HG03159 (cell line): ENCODE data around the gene PRIMA1.
A peak's percentile ranks its signal among the peaks of the same experiment; 100 is the strongest.

Experiments used
- ATAC-seq: cut with Tn5 transposase; IDR thresholded peaks from one replicate; pipeline ENCODE4 v1.9.1; 2021; ENCODE audit warnings: mild to moderate bottlenecking, moderate library complexity; ENCODE audit not compliant: unreplicated experiment

Gene PRIMA1

GRCh38 chr14:93788293-93788542 is at the start of gene PRIMA1:
Gene PRIMA1, minus strand, starts transcription at chr14:93788485. Its CDS starts 767 bp downstream, at chr14:93787718.
- no peak for ATAC-seq

DNA sequence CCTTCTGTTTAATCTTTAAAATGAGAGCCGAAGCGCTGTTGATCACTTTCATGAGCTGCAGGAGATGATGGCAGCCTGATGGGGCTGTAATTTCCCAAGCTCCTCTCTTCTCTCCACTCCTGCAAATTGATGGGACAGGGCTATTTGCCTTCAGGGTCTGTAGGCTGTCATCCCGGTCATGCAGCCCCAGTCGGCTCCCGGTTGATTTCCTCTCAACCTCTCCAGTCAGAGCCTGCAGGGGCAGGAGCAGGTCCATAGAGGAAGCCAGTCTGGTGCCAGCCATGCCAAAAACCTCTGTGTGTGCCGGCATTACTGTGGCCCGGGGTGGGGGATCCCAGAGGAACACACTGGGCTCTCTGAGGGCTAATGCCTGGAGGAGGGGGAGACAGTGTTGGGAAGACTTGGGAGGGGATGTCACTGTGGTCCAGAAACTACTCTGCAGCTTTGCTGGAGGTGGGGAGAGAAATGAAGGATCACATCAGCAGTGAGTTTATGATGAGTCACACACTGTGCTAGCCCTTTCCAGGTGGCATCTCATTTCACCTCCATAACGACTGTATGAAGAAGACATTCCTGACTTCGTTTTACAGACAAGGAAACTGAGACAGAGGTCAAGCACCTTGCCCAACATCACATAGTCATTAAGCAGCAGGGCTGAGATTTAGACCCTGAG is 46.5 kb upstream of the PRIMA1 start:
- no peak for ATAC-seq

DNA sequence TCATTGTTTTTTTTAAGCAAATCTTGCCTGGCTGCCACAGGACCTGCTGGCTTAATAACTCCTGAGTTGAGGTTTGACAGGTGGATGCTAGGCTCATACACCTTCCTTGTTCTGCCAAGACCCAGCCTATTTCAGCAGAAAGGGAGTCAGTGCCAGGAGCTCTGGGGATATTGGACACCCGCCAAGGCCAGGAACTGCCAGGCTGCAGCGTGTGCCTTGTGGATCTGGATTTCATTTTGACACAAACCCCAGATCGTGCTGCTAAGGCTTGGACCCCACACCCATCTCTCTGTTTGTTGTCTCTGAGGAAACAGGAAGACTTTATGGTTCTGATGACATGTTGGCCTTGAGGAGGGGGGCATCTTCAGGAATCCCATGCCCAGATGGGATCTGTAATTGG is 44.4 kb upstream of the PRIMA1 start:
- ATAC-seq = no peak

- no peak for ATAC-seq
Measured at GRCh38 chr14:93832081-93832480, 43.8 kb upstream of the PRIMA1 start.

GRCh38 chr14:93830753-93831461 is 42.6 kb upstream of the PRIMA1 start:
- ATAC-seq = no peak

- no peak for ATAC-seq
Measured at GRCh38 chr14:93829839-93830481, 41.7 kb upstream of the PRIMA1 start.

DNA sequence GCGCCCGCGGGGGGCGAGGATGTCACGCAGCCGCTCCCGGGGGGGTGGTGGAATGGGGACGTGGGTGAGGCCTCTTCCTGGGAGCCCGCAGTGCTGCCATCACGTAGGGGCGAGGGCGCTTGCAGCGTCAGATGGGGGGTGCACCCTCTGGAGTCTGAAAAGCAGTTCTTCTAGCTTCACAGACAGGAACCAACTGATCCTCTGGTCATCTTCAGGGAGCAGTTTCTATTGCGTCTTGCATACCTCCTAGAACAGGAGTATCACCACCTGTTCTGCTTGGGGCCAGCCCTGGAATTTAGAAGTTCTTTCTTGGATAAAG is 36.9 kb upstream of the PRIMA1 start:
- no peak for ATAC-seq

DNA sequence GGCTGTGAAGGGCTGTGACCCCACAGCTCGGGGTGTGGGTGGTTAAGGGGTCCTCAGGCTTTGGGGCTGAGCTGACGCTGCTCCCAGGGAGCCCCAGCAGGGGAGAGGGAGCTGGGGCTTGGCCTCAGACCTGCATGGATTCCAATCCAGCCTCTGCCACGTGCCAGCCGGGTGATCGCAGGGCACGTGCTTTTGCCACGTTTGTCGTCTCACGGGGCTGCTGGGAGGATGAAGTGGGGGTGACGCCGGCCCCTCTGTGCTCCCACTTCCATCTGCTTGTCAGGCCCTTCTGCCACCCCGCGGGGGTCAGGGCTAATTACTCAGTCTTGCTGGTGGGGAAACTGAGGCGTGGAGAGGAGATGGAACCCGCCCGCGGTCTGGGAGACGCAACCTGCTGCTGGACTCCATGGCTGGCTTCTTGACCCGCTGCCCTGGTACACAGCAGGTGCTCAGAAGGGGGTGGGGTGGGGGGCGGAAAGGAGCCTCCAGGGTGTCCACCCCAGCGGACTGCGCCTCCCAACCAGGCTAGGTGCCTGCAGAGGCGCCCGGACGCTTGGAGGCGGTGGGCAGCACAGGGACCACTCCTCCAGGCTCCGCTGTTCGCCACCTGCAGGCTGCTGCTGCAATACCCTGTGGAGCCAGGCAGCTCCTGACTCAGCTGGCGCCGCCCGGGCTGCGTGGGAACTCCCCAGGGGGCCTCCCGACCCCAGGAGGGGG is 36.4 kb upstream of the PRIMA1 start:
- no peak for ATAC-seq

DNA sequence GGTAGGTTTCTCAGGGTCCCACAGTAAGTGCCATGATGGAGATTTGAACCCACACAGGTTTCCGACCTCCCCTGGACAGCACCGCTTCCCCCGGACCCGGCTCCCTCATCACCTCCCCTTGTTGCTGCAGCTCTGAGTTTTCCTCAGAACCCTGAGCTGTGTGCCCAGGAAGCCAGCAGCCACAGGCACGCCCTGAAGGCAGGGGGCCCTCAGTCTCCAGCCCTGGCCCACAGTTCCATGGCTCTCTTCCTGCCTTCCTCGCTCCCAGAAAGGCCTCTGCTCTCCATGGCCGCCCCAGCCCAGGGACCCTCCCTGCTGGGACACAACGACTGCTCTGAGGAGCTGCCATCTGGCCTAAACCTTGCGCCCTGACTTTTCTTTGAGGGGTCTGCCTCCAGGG is 35.8 kb upstream of the PRIMA1 start:
- ATAC-seq = no peak

DNA sequence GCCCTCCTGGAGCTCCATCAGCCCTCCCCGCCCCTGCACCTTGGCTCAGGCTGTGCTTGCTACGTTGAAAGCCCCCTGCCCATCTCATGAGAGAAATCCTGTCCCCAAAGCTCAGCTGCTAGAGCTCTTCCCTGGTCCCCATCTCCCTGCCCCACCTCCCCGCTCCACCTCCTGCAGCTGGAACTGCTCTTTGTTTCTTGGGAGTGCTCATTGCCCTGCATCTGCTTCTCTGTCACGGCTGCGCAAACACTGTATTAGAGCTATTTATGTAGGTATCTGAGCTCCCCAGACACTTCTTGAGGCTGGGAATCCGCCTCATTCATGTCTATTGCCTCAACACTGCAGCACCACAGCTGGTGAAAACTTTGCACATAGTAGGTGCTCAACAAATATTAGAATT is 32.8 kb upstream of the PRIMA1 start:
- ATAC-seq = no peak

DNA sequence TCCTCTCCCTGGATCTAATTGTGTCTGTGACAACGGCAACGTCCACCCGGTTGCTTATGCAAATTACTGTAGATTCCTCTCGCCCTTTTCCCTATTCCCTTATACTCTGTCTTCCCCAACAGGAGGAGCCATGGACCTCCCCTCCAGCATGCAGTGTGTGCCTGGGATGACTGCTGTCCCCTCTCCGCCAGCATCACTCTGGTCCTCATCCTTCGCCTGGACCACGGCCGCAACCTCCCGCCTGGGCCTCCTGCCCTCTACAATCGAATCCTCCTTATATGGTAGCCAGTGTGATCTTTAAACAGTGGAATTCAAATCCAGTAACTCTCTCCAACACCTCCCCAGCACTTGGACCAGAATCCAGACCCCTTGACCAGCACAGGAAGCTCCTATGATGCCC is 30.6 kb upstream of the PRIMA1 start:
- no peak for ATAC-seq

DNA sequence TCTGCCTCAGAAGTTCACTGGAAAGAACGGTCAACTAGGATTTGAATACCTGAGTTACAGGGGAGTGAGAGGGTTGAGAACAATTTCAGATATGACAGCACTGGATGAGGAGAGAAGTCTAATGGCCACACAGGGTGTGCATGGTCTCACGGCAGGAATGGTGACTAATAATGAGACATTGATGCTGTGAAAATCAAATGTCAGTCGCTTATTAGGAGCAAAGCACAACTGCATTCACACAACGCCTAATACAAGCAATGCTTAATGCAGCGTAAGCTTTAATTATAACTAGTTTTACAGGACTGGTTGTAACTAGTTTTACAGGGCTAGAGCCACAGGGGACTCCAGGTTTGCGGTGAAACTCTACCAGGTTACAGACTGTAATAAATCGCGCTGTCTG is 23.4 kb upstream of the PRIMA1 start:
- ATAC-seq = no peak

DNA sequence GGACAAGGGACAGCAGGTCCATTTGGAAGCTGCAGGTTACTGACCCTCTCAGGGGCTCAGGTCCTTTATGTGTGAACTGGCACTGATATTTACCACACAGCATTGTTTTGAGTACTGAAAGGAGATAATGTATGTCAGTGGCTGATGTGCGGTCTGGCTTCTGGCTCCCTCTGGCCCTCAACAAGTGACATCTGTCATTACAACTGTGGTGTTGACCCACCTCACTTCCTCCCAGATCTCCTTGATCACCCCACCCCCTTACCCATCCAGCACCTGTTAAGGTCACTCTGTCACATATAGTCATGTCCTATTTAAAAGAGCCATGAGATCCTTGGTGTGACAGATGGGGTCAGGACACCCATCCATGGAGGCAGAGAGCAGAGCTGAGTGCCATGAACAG is 22.7 kb upstream of the PRIMA1 start:
- no peak for ATAC-seq

- peak; percentile 73 for ATAC-seq
Measured at GRCh38 chr14:93809491-93810420, 21.5 kb upstream of the PRIMA1 start.

- ATAC-seq = no peak
Measured at GRCh38 chr14:93804654-93805053, 16.4 kb upstream of the PRIMA1 start.

DNA sequence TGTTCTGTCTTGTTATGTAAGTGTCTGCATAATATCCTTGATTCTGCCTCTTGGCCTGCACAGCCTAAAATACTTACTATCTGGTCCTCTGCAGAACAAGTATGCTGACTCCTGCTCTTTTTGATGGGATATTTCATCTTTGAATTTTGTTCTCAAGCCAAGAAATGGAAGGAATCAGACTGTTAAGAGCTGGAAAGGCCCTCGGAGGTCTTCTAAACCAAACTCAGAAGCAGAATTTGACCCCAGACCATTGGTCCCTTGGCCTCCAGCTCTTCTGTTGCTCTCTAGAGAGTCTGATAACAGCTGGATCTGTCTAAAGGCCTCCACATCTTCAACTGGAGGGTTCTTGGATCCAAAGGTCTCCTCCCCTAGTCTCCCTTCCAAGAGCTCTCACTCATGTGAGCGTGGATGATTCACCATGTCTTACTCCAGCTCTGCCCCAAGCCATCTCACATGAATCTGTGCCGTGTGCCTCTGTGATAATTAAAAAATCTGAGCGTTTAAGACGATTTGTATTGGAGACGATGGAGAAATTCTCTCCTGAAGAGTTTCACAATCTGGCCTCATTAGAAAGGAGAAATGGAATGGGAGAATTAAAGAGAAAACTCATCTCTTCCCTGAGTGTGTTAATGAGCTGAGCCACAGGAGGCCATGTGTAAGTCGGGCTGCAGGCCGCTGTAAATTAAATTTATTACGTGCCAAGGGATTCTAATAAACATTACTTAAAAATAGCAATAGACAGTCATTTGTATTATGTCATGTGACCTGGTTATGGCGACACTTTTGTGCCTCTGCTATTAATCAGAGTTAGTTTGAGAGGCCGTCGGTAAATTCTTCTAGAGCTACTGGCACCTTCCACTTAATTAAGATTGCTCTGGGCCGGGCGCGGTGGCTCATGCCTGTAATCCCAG is 15.4 kb upstream of the PRIMA1 start:
- no peak for ATAC-seq

DNA sequence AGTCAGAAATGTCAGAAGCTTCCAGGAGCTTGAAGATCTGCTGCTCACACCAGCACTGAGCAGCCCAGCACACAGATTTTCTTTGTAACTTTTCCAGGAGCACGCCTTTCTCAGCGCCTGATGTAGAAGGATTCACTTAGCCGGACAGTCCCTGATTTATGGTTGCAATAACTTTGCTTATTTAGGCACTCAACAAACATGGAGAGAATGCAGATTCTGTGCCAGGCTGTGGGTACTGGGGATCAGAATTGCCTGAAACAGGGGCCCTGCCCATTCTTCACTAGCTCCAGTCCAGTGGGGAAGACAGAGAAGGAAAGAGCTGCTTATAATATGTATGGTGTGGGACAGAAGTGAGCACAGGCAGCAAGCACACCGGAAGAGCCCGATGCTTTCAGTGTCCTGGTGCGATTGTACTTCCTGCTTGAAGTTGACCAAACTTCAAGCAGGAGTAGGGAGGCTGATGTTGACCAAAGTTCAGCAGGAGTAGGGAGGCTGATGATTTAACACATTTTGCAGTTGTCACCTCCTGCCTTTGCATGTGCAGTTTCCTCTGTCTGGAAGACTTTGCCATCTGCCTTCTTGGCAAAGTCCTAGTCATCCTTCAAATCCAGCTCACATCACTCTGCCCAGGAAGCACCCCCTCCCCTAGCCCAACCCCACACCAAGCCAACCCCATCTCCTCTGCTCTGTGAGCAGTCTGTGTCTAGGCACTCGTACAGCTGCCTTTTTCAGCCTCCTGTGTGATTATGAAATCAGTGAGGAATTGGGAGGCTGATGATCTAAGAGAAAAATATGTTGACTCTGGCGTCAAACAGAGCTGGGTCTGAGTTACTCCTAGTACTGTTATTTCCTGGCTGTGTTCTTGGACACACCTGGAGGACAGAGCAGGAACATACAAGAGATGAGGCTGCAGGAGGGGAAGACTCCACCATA is 12.0 kb upstream of the PRIMA1 start:
- no peak for ATAC-seq

GRCh38 chr14:93799617-93799988 is 11.3 kb upstream of the PRIMA1 start:
- no peak for ATAC-seq

GRCh38 chr14:93797536-93797935 is 9.3 kb upstream of the PRIMA1 start:
- ATAC-seq = no peak
